Osteocyte (in vitro differentiated cells): ENCODE data around the gene AK8. TPM values are rescaled to one million over a fixed set of nuclear protein-coding genes. Genes with fewer than 3 reads are reported as not detected.
"Not testable (repeated sequence)": the region's sequence is repeated elsewhere in the genome, so short reads cannot be mapped to it uniquely, and the experiment has no call there.

Experiments used
- DNase-seq: peaks from one replicate; pipeline ENCODE4 v3.0.0; 2021; ENCODE audit warnings: mixed read lengths; ENCODE audit not compliant: unreplicated experiment; ENCODE audit errors: extremely low spot score
- H3K27ac Mint-ChIP-seq: one replicate; pipeline ENCODE4 v1.8.0; 2021; ENCODE audit warnings: mild to moderate bottlenecking, mixed read lengths; ENCODE audit not compliant: unreplicated experiment
- H3K27me3 Mint-ChIP-seq: one replicate; pipeline ENCODE4 v1.8.0; 2021; ENCODE audit warnings: mixed read lengths; ENCODE audit not compliant: unreplicated experiment
- H3K36me3 Mint-ChIP-seq: one replicate; pipeline ENCODE4 v1.8.0; 2021; ENCODE audit warnings: mixed read lengths; ENCODE audit not compliant: unreplicated experiment
- H3K4me1 Mint-ChIP-seq: one replicate; pipeline ENCODE4 v1.8.0; 2021; ENCODE audit warnings: mixed read lengths; ENCODE audit not compliant: unreplicated experiment
- H3K4me3 Mint-ChIP-seq: one replicate; pipeline ENCODE4 v1.8.0; 2021; ENCODE audit warnings: mild to moderate bottlenecking, moderate library complexity, mixed read lengths; ENCODE audit not compliant: unreplicated experiment
- H3K9me3 Mint-ChIP-seq: one replicate; pipeline ENCODE4 v1.8.0; 2021; ENCODE audit warnings: mixed read lengths; ENCODE audit not compliant: unreplicated experiment
- CTCF ChIP-seq: fragments of 200-600 bp; sonication (generic); IDR thresholded peaks from 2 replicates; pipeline ENCODE4 v1.5.0; 2021; ENCODE audit warnings: antibody characterized with exemption, mild to moderate bottlenecking, moderate library complexity
- total RNA-seq: library from RNA; stranded (reverse); gene quantifications from 2 replicates; pipeline ENCODE4 v1.2.1, GENCODE V29; 2021

AK8 gene
- total RNA-seq, 1 donor from 2014 or later = 0.91 TPM

DNA sequence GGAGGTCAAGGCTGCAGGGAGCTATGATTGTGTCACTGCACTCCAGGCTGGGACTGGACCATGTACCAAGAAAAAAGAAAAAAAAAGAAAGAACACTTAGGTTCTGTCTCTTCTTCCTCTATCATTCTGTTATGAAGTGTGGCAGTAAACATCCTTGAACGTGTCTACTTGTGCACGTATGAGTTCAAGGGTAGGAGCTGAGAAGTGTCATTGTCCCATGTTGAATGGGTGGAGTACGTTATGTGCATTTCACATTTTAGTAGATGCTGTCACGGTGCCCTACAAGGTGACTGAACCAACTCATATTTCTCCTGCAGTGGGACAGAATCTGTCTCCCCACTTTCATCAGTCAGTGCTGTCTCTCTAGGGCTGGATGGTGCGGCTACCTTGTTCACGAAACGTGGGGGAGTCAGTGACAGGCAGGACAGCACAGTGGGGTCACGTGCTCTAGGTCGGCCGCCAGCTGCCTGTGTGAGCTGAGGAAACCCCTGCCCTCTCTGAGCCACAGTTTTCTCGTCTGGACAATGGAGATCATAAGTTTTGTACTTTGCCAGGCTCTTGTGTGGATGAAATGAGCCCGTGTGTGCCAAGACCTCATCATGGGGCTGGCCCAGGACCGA, 160.6 kb downstream of the AK8 start:
- Mint-ChIP-seq H3K27me3 (peaks cover 16% of the 10 kb centered on the region), H3K27ac (no peak overlapping the region), H3K36me3 (no peaks in the 10 kb centered on the region), H3K4me1 (no peaks in the 10 kb centered on the region), H3K4me3 (no peak overlapping the region), H3K9me3 (no peaks in the 10 kb centered on the region)
- peak; percentile 60 for DNase-seq
- no peak for TF ChIP-seq CTCF

GRCh38 chr9:132716007-132716406, 162.1 kb downstream of the AK8 start:
- TF ChIP-seq CTCF = no peak
- Mint-ChIP-seq H3K36me3 (no peaks in the 10 kb centered on the region), H3K27ac (no peak overlapping the region), H3K4me1 (no peaks in the 10 kb centered on the region), H3K9me3 (no peaks in the 10 kb centered on the region), H3K4me3 (no peak overlapping the region), H3K27me3 (peaks cover 16% of the 10 kb centered on the region)
- no peak for DNase-seq

- Mint-ChIP-seq H3K4me1 (no peaks in the 10 kb centered on the region), H3K27me3 (peaks cover 18% of the 10 kb centered on the region), H3K4me3 (no peak overlapping the region), H3K9me3 (no peaks in the 10 kb centered on the region), H3K27ac (no peak overlapping the region), H3K36me3 (no peaks in the 10 kb centered on the region)
- DNase-seq = no peak
- no peak for TF ChIP-seq CTCF
Observed at GRCh38 chr9:132712753-132713152, 165.3 kb downstream of the AK8 start.

- Mint-ChIP-seq H3K36me3 (no peaks in the 10 kb centered on the region), H3K9me3 (no peaks in the 10 kb centered on the region), H3K4me3 (no peak overlapping the region), H3K4me1 (no peaks in the 10 kb centered on the region), H3K27me3 (peaks cover 12% of the 10 kb centered on the region), H3K27ac (no peak overlapping the region)
- DNase-seq = no peak
- TF ChIP-seq CTCF = no peak
Observed at GRCh38 chr9:132711846-132712245, 166.2 kb downstream of the AK8 start.

- H3K9me3 Mint-ChIP-seq, H3K4me3 Mint-ChIP-seq, H3K27ac Mint-ChIP-seq, H3K4me1 Mint-ChIP-seq, DNase-seq, H3K36me3 Mint-ChIP-seq: not testable (repeated sequence)
- H3K27me3 Mint-ChIP-seq = peaks cover 18% of the 10 kb centered on the region
Observed at GRCh38 chr9:132711152-132711551, 166.9 kb downstream of the AK8 start.

- H3K4me1 Mint-ChIP-seq = no peaks in the 10 kb centered on the region
- no peaks in the 10 kb centered on the region for H3K9me3 Mint-ChIP-seq
- H3K27me3 Mint-ChIP-seq = peaks cover 18% of the 10 kb centered on the region
- TF ChIP-seq CTCF = no peak
- no peak for DNase-seq
- H3K27ac Mint-ChIP-seq = no peak overlapping the region
- no peaks in the 10 kb centered on the region for H3K36me3 Mint-ChIP-seq
- no peak overlapping the region for H3K4me3 Mint-ChIP-seq
Observed at GRCh38 chr9:132710333-132710732, 167.8 kb downstream of the AK8 start.
